LNCAP (cell line): ENCODE data around the gene PARL.

Experiments
- CTCF ChIP-seq: fragments of 450-650 bp; IDR thresholded peaks from 2 replicates; pipeline ENCODE4 v1.5.1; 2017; ENCODE audit warnings: mild to moderate bottlenecking

Gene PARL

DNA sequence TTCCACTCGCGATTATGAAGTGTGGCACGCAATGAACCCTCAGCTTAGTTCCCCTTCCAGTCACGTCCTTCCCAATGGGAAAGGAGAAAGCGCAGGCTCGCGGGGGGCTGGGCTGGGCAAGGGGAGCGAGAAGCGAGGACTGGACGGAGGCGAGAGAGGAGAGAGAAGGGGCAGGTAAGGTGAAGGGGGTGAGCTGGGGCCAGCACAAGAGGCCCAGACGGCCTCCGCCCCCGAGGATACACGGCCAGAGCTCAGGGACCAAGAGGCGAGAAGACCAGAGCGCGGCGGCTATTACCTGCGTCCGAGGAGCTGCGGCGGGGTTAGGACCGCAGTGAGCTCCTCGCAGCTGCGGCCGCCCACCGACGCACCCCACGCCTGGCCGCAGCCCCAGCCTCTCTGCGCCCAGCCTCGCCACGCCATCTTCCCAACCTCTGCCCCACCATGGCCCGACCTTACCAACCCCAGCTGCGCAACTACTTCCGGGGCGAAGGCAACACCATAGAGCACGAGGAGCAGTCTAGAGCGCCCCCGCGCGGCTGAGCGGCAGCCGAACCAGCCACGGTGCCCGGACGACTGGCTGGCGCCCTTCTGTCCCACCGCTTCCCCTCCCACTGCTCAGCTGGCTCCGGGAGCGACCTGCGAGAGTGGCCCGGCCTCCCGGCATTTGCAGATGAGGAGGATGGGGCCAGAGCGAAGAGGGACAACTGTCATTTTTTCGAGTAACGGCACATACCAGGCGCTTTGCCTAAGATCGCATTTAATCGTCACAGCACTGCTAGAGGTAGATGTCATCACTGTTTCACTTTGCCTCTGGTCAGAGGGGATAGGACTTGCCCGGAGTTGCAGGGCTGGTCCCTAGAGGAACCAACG, at the start of gene PARL:
Gene PARL, minus strand, starts transcription at position 454 of the 870 bp plus-strand sequence. Its CDS starts 34 bp downstream, at position 420.
- TF ChIP-seq CTCF = peak; percentile 97

DNA sequence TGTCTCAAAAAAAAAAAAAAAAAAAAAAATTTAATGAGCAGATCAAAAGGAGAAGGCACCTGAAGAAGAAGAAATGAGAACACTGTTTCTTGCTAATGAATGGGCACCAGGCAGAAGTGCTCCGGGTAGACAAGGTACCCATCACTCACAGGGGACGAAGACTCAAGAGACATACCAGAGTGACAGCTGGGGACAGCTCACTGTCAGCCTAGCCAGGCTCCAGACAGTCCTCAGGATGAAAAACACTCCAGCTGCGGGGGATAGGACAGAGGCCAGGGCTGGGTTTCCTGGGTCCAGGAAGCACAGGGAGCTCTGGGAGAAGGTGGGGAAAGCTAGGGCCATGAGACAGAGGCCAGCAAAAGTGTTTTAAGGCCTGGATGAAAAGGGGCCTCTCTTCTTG, 48.5 kb upstream of the PARL start:
- no peak for TF ChIP-seq CTCF

GRCh38 chr3:183931881-183932280, 47.2 kb upstream of the PARL start:
- no peak for TF ChIP-seq CTCF

DNA sequence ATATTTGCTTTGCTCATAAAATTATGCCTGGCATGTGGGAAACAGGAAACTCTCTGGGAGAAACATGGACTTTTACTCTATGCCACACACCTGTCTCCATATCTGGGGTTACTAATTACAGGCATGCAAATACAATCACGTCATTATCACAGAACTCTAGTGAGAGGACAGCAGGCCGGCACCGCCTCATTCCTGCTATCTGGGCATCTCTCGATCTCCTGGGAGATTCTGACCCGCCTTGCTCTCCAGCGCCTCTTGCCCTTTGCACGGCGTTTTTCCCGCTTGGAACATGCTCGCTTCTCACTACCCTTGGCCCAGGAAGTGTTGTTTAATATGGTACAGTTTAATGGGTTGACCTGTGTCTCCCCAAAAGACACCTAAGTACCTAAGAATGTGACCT, 45.4 kb upstream of the PARL start:
- TF ChIP-seq CTCF = no peak

- TF ChIP-seq CTCF = no peak
These were observed 42.4 kb upstream of the PARL start for GRCh38 chr3:183927059-183927458.

DNA sequence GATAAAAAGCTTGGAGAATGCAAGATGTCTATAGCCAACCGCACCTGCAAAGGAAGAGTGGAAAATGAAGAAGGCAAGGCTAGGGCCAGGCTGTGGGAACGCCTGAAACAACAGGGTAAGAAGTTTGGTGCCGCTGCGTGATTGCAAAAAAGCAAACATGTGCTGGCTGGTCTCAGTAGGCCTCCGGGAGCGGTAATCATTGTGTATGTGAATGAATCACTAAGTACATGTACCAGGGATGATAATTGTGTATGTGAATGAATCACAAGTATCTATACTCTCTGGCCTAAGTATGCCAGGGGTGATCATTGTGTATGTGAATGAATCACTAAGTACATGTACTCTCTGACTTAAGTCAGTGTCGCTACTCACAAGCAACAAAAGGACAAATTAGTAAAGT, 40.3 kb upstream of the PARL start:
- TF ChIP-seq CTCF = no peak

DNA sequence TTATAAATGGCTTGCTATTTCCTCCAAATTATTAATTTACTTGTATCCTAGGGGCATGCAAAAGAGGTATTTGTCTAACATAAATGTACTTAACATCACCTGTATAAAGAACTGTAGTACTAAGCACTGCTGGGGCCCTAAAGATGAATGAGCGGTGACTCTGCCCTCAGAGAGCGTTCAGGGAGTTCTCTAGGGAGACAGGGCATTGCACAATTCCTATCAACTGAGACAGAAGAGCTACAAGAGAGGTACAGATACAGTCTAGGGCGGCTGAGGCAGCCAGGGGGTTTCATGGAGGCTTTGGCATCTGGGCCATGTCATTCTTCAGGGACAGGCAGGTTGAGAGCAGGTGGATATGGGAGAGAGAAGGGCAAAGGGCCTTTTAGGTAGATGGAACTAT, 39.9 kb upstream of the PARL start:
- no peak for TF ChIP-seq CTCF
